ENCODE data around the gene ARNT2. TPM values are rescaled to one million over a fixed set of nuclear protein-coding genes. Genes with fewer than 3 reads are reported as not detected.
"Not testable (repeated sequence)": the region's sequence is repeated elsewhere in the genome, so short reads cannot be mapped to it uniquely, and the experiment has no call there.

Gene ARNT2
- total RNA-seq, 1 donor from 2014 or later, result 8.1 TPM

DNA sequence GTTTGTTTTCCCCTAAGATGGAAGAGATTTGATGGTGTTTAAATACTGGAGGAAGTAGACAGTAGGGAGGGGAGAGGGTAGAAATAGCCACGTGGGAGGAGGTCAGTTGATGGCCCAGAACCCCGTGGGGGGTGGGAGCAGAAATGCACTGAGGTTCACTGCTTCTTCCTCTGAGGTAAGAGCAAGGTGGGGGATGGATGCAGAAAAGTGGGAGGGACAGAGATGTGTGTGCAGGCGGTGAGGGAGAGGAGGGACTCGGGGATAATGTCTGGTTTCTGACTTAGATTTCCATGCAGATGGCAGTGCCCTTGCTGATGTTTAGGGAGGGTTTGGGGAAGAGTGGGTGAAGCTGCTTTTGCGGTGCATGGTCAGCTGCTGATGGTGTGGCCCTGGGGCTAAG, 102.9 kb downstream of the ARNT2 start:
- DNase-seq (ENCODE audit: extremely low spot score in 2 of 2), result peak in 1 of 2 donors; percentile 89
- Histone ChIP-seq H3K9me3 (no peaks in the 10 kb centered on the region), H3K4me3 (no peak overlapping the region), H3K27ac (no peak overlapping the region), H3K36me3 (no peaks in the 10 kb centered on the region), H3K27me3 (no peaks in the 10 kb centered on the region), H3K4me1 (no peaks in the 10 kb centered on the region)
- no peak for TF ChIP-seq POLR2AphosphoS5 (IDR thresholded peaks at IDR 0.05; ENCODE audit: insufficient read depth in 1 of 2, low read depth in 1 of 2)
- TF ChIP-seq, protein P1, sequence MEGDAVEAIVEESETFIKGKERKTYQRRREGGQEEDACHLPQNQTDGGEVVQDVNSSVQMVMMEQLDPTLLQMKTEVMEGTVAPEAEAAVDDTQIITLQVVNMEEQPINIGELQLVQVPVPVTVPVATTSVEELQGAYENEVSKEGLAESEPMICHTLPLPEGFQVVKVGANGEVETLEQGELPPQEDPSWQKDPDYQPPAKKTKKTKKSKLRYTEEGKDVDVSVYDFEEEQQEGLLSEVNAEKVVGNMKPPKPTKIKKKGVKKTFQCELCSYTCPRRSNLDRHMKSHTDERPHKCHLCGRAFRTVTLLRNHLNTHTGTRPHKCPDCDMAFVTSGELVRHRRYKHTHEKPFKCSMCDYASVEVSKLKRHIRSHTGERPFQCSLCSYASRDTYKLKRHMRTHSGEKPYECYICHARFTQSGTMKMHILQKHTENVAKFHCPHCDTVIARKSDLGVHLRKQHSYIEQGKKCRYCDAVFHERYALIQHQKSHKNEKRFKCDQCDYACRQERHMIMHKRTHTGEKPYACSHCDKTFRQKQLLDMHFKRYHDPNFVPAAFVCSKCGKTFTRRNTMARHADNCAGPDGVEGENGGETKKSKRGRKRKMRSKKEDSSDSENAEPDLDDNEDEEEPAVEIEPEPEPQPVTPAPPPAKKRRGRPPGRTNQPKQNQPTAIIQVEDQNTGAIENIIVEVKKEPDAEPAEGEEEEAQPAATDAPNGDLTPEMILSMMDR (IDR thresholded peaks at IDR 0.05), result no peak
- no peak for TF ChIP-seq POLR2A (IDR thresholded peaks at IDR 0.05)
- intact Hi-C loops (cut with DNase I), result no loop called here

DNA sequence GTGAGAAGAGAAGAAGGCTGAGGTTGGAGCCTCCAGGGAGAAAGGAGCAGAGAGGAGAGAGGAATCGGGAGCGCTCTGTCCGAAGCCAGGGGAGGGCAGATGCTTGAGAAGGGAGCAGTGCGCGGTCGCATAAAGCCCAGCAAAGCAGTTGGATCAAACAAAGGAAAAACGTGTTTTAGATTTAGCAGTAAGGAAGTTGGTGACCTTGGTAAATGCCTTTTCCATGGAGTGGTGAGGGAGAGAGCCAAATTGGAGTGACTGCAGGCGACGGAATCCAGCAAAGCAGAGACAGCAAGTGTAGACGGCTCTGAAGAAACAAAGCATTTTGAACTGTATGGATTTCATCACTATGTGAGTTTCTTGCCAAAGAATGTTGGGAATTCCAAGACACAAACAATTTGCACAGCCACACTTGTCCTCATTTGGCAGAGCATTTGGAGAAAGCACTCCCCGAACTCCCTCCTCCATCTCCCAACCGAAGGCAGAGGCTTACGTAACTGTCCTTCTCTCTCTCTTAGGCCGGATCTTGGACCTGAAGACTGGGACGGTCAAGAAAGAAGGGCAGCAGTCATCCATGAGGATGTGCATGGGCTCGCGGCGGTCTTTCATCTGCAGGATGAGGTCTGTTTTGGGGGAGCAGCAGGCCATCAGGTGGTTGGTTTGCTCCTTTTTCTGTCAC, 103.6 kb downstream of the ARNT2 start:
- Histone ChIP-seq H3K4me3 (no peak overlapping the region), H3K4me1 (no peaks in the 10 kb centered on the region), H3K27ac (no peak overlapping the region), H3K36me3 (no peaks in the 10 kb centered on the region), H3K9me3 (no peaks in the 10 kb centered on the region), H3K27me3 (no peaks in the 10 kb centered on the region)
- intact Hi-C loops (cut with DNase I), result no loop called here
- TF ChIP-seq POLR2AphosphoS5 (IDR thresholded peaks at IDR 0.05; ENCODE audit: insufficient read depth in 1 of 2, low read depth in 1 of 2) (no peak), POLR2A (IDR thresholded peaks at IDR 0.05) (no peak)
- TF ChIP-seq, protein P1 (IDR thresholded peaks at IDR 0.05), result no peak
- DNase-seq (ENCODE audit: extremely low spot score in 2 of 2), result peak in 1 of 2 donors; percentile 74

DNA sequence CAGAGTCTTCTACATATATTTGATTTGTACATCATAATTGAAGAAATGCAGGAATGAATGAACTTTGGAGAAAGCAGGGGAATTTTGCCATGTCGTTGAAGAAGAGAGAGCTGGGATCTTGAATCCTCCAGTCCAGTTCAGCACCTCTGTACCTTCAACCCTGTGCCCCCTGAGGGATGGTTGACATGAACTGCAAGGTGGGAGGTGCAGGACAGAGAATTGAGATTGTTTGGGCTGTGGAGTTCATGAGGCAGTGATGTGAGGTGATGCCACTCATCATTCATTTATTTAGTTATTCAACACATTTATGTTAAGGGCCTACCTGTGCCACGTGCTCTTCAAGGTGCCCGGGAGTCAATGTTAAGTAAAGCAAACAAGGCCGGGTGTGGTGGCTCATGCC, 104.6 kb downstream of the ARNT2 start:
- peak in 1 of 2 donors; percentile 77 for DNase-seq (ENCODE audit: extremely low spot score in 2 of 2)
- H3K4me1 ChIP-seq, result no peaks in the 10 kb centered on the region
- no peaks in the 10 kb centered on the region for H3K9me3 ChIP-seq
- no peak overlapping the region for H3K27ac ChIP-seq
- no peaks in the 10 kb centered on the region for H3K36me3 ChIP-seq
- TF ChIP-seq, protein P1 (IDR thresholded peaks at IDR 0.05), result no peak
- TF ChIP-seq POLR2AphosphoS5 (IDR thresholded peaks at IDR 0.05; ENCODE audit: insufficient read depth in 1 of 2, low read depth in 1 of 2), result no peak
- TF ChIP-seq POLR2A (IDR thresholded peaks at IDR 0.05), result no peak
- intact Hi-C loops (cut with DNase I), result no loop called here
- H3K27me3 ChIP-seq, result no peaks in the 10 kb centered on the region
- H3K4me3 ChIP-seq, result no peak overlapping the region

DNA sequence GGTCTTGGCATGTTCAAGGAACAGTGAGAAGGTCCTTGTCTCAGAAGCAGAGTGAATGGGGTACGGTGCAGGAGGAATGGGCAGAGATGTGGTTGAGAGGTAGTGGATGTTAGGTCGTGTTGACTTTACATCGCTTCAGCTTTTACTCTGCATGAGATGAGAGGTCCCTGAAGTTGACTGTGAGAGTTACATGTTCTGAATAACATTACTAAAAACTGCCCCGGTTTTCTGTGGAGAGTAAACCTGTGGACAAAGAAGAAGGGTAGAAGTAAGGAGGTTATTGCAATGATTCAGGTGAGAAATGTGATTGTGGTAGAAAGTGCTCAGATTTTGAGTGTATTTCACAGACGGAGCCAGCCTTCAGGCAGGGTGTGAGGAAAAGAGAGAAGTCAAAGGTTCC, 105.6 kb downstream of the ARNT2 start:
- Histone ChIP-seq H3K27me3 (no peaks in the 10 kb centered on the region), H3K36me3 (no peaks in the 10 kb centered on the region), H3K4me3 (no peak overlapping the region), H3K4me1 (no peaks in the 10 kb centered on the region), H3K27ac (no peak overlapping the region), H3K9me3 (no peaks in the 10 kb centered on the region)
- intact Hi-C loops (cut with DNase I), result no loop called here
- DNase-seq (ENCODE audit: extremely low spot score in 2 of 2), result peak in 1 of 2 donors; percentile 61
- no peak for TF ChIP-seq POLR2AphosphoS5 (IDR thresholded peaks at IDR 0.05; ENCODE audit: insufficient read depth in 1 of 2, low read depth in 1 of 2)
- TF ChIP-seq, protein P1 (IDR thresholded peaks at IDR 0.05), result no peak
- TF ChIP-seq POLR2A (IDR thresholded peaks at IDR 0.05), result no peak

DNA sequence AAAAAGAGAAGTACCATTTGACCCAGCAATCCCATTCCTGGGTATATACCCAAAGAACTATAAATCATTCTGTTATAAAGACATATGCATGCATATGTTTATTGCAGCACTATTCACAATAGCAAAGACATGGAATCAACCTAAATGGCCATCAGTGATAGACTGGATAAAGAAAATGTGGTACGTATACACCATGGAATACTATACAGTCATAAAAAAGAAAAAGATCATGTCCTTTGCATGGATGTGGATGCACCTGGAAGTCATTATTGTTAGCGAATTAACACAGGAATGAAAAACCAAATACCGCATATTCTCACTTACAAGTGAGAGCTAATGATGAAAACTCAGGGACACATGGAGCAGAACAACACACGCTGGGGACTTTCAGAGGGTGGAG, 106.8 kb downstream of the ARNT2 start:
- H3K4me1 ChIP-seq; intact Hi-C loops (cut with DNase I); H3K4me3 ChIP-seq; H3K36me3 ChIP-seq; DNase-seq (ENCODE audit: extremely low spot score in 2 of 2); H3K9me3 ChIP-seq; H3K27ac ChIP-seq; H3K27me3 ChIP-seq: not testable (repeated sequence)

Data from vagina (tissue), 2 donors.